HG03108 (cell line): ENCODE results near the gene SNX27.

Experiments used
- ATAC-seq: cut with Tn5 transposase; IDR thresholded peaks from one replicate; pipeline ENCODE4 v1.9.1; 2021; ENCODE audit warnings: moderate library complexity; ENCODE audit not compliant: unreplicated experiment

Gene SNX27

DNA sequence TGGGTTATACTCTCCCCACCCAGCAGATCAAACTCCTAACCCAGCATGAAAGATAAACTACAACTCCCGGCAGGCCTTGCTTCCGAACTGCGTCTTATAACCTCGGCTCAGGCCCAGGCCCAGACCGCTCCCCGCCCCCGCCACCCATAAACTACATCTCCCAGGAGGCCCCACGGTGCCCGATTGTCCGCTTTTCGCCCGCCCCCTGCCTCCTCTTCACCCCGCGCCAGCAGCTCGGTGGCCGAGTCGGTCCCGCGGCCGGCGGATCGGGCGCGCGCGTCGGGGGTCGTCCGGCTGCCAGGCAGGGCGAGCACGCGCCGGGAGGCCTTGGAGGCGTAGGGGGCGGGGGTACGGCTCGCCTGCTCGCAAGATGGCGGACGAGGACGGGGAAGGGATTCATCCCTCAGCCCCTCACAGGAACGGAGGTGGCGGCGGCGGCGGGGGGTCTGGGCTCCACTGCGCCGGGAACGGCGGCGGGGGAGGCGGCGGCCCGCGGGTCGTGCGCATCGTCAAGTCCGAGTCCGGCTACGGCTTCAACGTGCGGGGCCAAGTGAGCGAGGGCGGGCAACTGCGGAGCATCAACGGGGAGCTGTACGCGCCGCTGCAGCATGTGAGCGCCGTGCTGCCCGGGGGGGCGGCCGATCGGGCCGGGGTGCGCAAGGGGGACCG, at the start of gene SNX27:
TSS of gene SNX27 (plus strand) at position 219 of the 669 bp plus-strand sequence. CDS start at position 371, 152 bp downstream.
- peak; percentile 92 for ATAC-seq

DNA sequence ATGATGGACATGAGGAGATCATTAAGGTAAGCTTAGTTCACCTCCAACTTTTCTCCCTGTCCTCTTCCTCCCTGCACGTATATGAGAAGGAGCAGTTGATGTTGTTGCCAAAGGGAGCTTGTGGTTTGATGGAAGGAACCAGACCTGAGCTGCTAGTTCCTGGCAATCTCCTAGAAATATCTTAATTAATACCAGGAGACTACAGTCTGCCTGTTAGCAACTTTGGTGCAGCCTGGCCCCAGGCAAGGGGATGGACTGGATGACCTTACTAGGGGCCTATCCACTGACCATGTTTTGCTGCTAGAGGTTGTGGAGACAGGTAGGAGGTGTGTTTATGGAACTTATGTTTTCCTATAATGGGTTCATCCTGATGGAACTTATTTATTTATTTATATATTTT, 49.2 kb upstream of the SNX27 start:
- no peak for ATAC-seq

DNA sequence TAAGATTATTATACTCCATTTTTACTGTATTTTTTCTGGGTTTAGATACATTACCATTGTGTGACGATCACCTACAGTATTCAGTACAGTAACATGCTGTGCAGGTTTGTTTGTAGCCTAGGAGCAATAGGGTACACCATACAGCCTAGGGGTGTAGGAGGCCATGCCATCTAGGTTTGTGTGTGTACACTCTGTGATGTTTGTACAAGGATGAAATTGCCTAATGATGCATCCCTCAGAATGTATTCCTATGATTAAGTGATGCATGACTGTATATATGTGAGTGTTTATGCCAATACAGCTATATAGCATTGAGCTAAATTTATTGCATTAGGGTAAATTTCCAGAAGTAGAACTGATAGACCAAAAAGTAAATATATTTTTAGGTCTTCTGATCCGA, 48.5 kb upstream of the SNX27 start:
- no peak for ATAC-seq

DNA sequence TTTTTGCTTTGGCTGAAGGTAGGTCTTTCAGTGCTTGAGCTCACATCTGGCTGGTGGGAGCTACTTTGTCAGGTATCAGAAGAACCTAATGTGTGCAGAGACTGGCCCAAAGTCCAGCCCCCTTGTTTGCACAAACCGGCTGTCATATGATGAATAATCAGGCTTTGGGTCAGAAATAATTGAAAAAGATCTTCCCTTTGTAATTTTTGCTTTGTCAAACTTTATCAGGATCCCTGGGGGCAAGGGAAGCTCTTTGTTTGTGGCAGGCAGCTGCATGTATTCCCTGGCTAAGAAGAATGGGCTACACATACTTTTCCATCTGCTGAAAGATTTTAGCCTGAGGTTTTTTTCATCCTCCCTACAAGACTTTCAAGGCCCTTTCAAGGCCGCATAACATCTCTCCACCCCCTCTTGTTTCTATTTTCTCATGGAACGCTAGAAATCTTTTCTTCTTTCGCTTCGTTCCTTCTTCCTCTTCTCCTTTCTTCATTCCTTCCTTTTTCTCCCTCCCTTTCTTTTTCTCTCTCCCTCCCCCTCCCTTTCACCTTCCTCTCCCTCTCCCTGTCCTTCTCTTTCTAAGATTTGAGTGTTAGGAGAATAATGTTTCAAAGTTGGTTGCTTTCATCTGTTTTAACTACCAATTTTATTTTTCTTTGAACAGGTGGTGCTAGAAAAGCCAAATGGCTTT, 46.2 kb upstream of the SNX27 start:
- no peak for ATAC-seq

GRCh38 chr1:151568626-151569088, 43.2 kb upstream of the SNX27 start:
- ATAC-seq: no peak

GRCh38 chr1:151570819-151571218, 41.0 kb upstream of the SNX27 start:
- ATAC-seq: no peak

GRCh38 chr1:151574575-151575529, 37.0 kb upstream of the SNX27 start:
- no peak for ATAC-seq

GRCh38 chr1:151577173-151577572, 34.7 kb upstream of the SNX27 start:
- no peak for ATAC-seq

GRCh38 chr1:151578941-151579340, 32.9 kb upstream of the SNX27 start:
- no peak for ATAC-seq

GRCh38 chr1:151579436-151580225, 32.2 kb upstream of the SNX27 start:
- ATAC-seq: no peak

- no peak for ATAC-seq
Measured at GRCh38 chr1:151581451-151581850, 30.4 kb upstream of the SNX27 start.

DNA sequence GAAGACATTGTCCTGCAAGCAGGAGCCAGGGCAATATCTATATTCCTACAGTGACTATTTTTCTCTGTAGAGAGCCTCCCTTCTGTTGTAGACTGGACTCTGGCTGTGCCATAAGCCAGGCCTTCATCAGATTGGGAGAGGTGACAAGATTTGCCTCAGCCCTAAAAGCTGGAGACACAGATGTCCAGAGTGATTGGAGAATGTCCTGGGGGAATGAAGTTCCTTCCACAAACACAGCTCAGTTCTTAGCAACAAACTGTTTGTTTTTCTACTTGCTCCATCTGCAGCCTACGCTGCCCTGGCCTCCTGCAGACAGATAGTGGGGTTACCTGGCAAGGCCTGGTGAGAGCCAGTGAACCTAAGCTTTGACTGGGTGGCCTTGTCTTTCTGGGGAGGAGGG, 29.9 kb upstream of the SNX27 start:
- ATAC-seq: no peak

DNA sequence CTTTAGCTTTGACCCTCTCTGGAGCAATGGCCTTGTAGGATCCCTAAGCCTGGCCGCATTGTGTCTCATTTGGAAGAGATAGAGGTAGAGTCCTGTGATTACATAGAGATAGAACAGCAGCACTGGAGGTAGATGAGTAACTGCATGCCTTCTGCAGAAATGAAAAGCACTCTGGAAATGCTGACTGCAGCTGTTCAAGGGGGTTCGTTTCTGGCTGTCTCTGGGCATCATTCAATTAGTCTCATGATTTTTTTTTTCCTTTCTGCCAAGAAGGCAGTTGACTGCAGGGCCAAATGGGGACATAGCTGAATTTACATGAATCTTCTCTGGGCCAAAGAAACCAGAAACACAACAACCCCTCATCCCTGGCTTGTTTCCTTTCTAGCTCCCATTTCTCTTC, 28.1 kb upstream of the SNX27 start:
- ATAC-seq: no peak

GRCh38 chr1:151584278-151584677, 27.6 kb upstream of the SNX27 start:
- ATAC-seq: no peak

DNA sequence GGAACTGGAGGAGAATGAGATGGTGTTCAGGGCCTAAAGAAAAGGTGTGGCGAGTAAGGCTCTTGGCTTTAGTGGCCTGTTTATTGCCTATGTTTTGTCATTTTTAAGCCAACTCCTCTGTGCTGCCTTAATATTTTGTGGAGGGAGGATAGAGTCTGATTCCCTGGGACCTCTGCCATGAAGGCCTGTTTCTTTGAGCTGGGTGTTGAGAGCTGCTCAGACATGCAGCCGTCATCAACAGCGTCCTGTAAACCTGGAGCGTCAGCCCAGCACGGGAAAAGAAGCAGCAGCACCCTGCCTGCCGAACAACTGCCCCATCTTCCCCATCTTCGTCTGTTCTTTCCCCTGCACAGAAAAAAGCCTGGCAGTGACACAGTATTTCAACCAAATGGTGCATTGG, 27.1 kb upstream of the SNX27 start:
- ATAC-seq: no peak

DNA sequence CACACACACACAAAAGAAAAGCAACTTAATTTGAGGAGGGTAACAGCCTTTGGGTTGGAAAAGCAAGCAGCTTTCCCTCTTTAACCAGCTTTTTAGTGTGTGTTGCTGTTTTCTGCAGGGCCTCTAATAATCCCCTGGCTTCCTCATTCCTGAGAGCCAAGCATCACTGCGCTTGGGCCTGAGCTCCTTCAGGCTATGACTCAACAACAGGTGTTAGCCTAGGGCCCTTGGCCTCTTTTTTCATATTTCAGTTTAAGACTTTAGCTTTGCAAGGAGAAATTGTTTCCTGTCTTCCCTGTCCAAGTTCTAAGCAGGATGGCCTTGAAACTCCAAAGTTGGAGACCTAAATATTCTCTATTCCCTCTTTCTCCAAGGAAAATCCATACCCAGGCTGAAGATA, 26.2 kb upstream of the SNX27 start:
- ATAC-seq: no peak

GRCh38 chr1:151590961-151591360, 20.9 kb upstream of the SNX27 start:
- no peak for ATAC-seq

DNA sequence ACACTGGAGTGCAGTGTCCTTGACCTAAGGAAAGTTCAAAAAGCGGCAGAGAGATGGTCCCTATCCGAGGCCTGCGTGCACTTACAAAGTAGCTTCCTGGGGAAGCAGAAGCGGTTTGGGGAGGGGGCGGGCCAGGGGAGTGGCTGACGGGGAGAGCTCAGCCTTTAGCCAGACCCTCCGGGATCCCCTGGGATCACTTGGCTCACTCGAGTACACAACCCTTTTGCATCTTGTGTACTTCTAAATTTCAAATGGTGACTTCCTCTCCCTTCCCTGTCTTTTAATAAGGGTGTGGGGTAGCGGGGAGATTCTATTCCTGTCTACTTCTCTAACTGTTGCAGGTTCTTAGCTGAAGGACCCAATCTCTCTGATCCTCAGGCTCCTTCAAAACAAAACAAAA, 18.1 kb upstream of the SNX27 start:
- no peak for ATAC-seq

GRCh38 chr1:151594143-151594625, 17.7 kb upstream of the SNX27 start:
- ATAC-seq: no peak

GRCh38 chr1:151596166-151596953, 15.5 kb upstream of the SNX27 start:
- no peak for ATAC-seq
